GM12872 (cell line): ENCODE results near the gene SEC14L1.

Experiments
- TF ChIP-seq, protein P1 (sequence below): IDR thresholded peaks from 3 replicates; pipeline ENCODE4 v1.5.1; 2011; ENCODE audit warnings: low read depth, mild to moderate bottlenecking, low read length, moderate library complexity; ENCODE audit not compliant: insufficient read depth

SEC14L1 gene

GRCh38 chr17:77111934-77112296 lies 28.9 kb upstream of the SEC14L1 start:
- TF ChIP-seq, protein P1, sequence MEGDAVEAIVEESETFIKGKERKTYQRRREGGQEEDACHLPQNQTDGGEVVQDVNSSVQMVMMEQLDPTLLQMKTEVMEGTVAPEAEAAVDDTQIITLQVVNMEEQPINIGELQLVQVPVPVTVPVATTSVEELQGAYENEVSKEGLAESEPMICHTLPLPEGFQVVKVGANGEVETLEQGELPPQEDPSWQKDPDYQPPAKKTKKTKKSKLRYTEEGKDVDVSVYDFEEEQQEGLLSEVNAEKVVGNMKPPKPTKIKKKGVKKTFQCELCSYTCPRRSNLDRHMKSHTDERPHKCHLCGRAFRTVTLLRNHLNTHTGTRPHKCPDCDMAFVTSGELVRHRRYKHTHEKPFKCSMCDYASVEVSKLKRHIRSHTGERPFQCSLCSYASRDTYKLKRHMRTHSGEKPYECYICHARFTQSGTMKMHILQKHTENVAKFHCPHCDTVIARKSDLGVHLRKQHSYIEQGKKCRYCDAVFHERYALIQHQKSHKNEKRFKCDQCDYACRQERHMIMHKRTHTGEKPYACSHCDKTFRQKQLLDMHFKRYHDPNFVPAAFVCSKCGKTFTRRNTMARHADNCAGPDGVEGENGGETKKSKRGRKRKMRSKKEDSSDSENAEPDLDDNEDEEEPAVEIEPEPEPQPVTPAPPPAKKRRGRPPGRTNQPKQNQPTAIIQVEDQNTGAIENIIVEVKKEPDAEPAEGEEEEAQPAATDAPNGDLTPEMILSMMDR = no peak

GRCh38 chr17:77115510-77115909 lies 25.3 kb upstream of the SEC14L1 start:
- TF ChIP-seq, protein P1 = no peak

GRCh38 chr17:77115947-77116346 lies 24.8 kb upstream of the SEC14L1 start:
- TF ChIP-seq, protein P1 = no peak

DNA sequence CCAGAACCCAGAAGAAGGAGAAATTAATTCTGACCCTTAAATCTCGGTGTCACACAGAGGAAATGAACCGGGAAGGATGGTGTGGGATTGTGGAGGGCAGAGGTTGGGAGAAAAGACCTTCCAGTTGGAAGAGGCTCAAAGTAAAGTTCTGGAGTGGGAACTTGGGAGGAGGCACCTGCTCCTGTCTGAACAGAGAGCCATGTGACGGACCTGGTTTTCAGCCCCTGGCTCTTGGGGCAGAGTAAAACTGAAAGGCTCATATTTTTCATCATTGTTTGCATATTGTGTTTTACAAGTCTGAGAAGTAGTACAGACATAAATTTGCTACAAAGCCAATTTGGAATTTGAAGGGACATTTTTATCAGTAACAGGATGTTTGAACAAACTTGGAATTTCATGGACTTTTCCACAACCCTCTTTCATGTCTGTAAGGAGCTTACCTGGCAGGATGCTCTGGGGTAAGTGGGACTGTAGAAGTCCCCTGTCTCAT lies 24.4 kb upstream of the SEC14L1 start:
- TF ChIP-seq, protein P1 = no peak

GRCh38 chr17:77117415-77117814 lies 23.4 kb upstream of the SEC14L1 start:
- TF ChIP-seq, protein P1 = no peak

GRCh38 chr17:77118251-77118928 lies 22.4 kb upstream of the SEC14L1 start:
- TF ChIP-seq, protein P1 = no peak

DNA sequence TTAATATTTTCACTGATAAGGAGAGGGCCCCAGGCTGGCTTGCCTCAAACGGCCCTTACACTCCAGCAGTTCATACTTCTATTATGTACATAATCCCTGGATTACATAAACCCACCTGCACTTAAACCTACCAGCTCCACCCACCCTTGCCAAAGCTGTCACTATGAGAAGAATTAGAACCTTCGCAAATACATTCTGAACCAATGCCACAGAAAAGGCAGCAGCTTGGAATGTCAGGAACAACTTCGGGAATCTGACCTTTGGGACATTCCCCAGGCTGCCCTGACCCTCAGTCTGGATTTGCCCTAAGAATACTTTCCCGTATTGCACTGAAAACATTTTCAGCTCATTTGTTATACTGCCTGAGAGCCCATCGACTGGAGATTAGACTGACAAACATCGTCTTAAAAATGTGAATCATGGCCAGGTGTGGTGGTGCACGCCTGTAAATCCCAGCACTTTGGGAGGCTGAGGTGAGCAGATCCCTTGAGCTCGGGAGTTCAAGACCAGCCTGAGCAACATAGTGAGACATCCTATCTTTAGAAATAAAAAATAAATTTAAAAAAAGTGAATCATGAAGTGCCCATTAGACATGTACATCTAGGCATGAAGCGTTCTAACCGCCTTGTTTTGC lies 21.0 kb upstream of the SEC14L1 start:
- TF ChIP-seq, protein P1 = no peak
